Uterus (tissue), 4 donors: Measurements from ENCODE around the gene TSHZ2. TPM values are rescaled to one million over a fixed set of nuclear protein-coding genes. Genes with fewer than 3 reads are reported as not detected.
A peak's percentile ranks its signal among the peaks of the same experiment; 100 is the strongest.

Source experiments
- DNase-seq, 2 donors: peaks; one replicate each; pipeline ENCODE4 v3.0.0-alpha.2; 2019 to 2020
- H3K27ac ChIP-seq, 2 donors: fragments of 200-600 bp; sonication (generic); 1 replicate in 1 of 2; 2 replicates in 1 of 2; pipeline ENCODE4 v1.5.1; 2016 to 2018
- H3K27me3 ChIP-seq, 2 donors: fragments of 200-600 bp; sonication (generic); one replicate each; pipeline ENCODE4 v1.5.1; 2018 to 2019; ENCODE audit warnings: control low read depth in 1 of 2
- H3K36me3 ChIP-seq, 2 donors: fragments of 200-600 bp; sonication (generic); one replicate each; pipeline ENCODE4 v1.5.1; 2019; ENCODE audit warnings: control low read depth in 1 of 2
- H3K4me1 ChIP-seq, 2 donors: fragments of 200-600 bp; sonication (generic); one replicate each; pipeline ENCODE4 v1.5.1; 2018 to 2019; ENCODE audit warnings: control low read depth in 1 of 2
- H3K4me3 ChIP-seq, 2 donors: fragments of 200-600 bp; sonication (generic); 1 replicate in 1 of 2; 2 replicates in 1 of 2; pipeline ENCODE4 v1.5.1; 2018 to 2019; ENCODE audit warnings: mild to moderate bottlenecking in 1 of 2
- H3K9me3 ChIP-seq, 2 donors: fragments of 200-600 bp; sonication (generic); one replicate each; pipeline ENCODE4 v1.5.1; 2019; ENCODE audit warnings: control low read depth in 1 of 2
- CTCF ChIP-seq, 4 experiments: fragments of 200-600 bp in 2 of 4; fragments of 450-650 bp in 2 of 4; sonication (generic) in 2 of 4; IDR thresholded peaks; one replicate each; pipeline ENCODE4 v1.5.1; 2016 to 2019; ENCODE audit warnings: antibody characterized with exemption in 4 of 4, mild to moderate bottlenecking in 2 of 4, moderate library complexity in 1 of 4
- POLR2A ChIP-seq, 2 donors: fragments of 450-650 bp; IDR thresholded peaks; one replicate each; pipeline ENCODE4 v1.6.1; 2016; ENCODE audit warnings: antibody characterized with exemption in 2 of 2, mild to moderate bottlenecking in 1 of 2, moderate library complexity in 1 of 2
- intact Hi-C: fragments of 100-400 bp; cut with DNase I; formaldehyde crosslinking; loops from one replicate; pipeline ENCODE4 v1.15.1; 2023; ENCODE audit warnings: low total_unique reads
- total RNA-seq, 4 donors: library from RNA; depleted of rRNA in 3 of 4; stranded (reverse); fragments of >200 nt in 3 of 4; gene quantifications; one replicate each; pipeline versions ENCODE4 v1.1.0 to v1.2.4, GENCODE V29; 2014 to 2023
- donor health status: DM: yes; HTN: yes; CAD: no.

The TSHZ2 gene
- total RNA-seq, 4 donors from 2014 or later: 22.0 to 50.1 (median 33.1) TPM

- no peak for TF ChIP-seq POLR2A (IDR thresholded peaks at IDR 0.05)
- no peak for TF ChIP-seq CTCF (IDR thresholded peaks at IDR 0.05)
- DNase-seq: no peak
- intact Hi-C loops: no loop called here
- Histone ChIP-seq H3K9me3 (no peaks in the 10 kb centered on the region), H3K36me3 (no peaks in the 10 kb centered on the region), H3K4me1 (peaks cover 0 to 8% of the 10 kb centered on the region in 2 donors), H3K27ac (no peak overlapping the region), H3K27me3 (no peaks in the 10 kb centered on the region), H3K4me3 (no peak overlapping the region)
Observed at GRCh38 chr20:52996658-52997057, 24.5 kb downstream of the TSHZ2 start.

GRCh38 chr20:52998268-52998667 is 26.1 kb downstream of the TSHZ2 start:
- intact Hi-C loops: no loop called here
- no peaks in the 10 kb centered on the region for H3K9me3 ChIP-seq
- no peak for DNase-seq
- H3K4me1 ChIP-seq: peaks cover 0 to 8% of the 10 kb centered on the region in 2 donors
- no peak overlapping the region for H3K4me3 ChIP-seq
- no peaks in the 10 kb centered on the region for H3K27me3 ChIP-seq
- no peaks in the 10 kb centered on the region for H3K36me3 ChIP-seq
- TF ChIP-seq CTCF (IDR thresholded peaks at IDR 0.05): no peak
- TF ChIP-seq POLR2A (IDR thresholded peaks at IDR 0.05): no peak
- no peak overlapping the region for H3K27ac ChIP-seq

GRCh38 chr20:52999040-52999439 is 26.9 kb downstream of the TSHZ2 start:
- no peak for TF ChIP-seq POLR2A (IDR thresholded peaks at IDR 0.05)
- no peak for TF ChIP-seq CTCF (IDR thresholded peaks at IDR 0.05)
- intact Hi-C loops: no loop called here
- no peak overlapping the region for H3K4me3 ChIP-seq
- no peak for DNase-seq
- H3K4me1 ChIP-seq: no peaks in the 10 kb centered on the region
- no peaks in the 10 kb centered on the region for H3K36me3 ChIP-seq
- H3K27ac ChIP-seq: peak overlapping the region; percentile 27 to 79
- no peaks in the 10 kb centered on the region for H3K9me3 ChIP-seq
- H3K27me3 ChIP-seq: no peaks in the 10 kb centered on the region

GRCh38 chr20:53001498-53002301 is 29.5 kb downstream of the TSHZ2 start:
- Histone ChIP-seq H3K27me3 (no peaks in the 10 kb centered on the region), H3K36me3 (no peaks in the 10 kb centered on the region), H3K9me3 (no peaks in the 10 kb centered on the region), H3K4me3 (no peak overlapping the region), H3K4me1 (no peaks in the 10 kb centered on the region), H3K27ac (peak overlapping the region; percentile 42 to 79)
- DNase-seq: no peak
- intact Hi-C loops: no loop called here
- TF ChIP-seq CTCF (IDR thresholded peaks at IDR 0.05) (no peak), POLR2A (IDR thresholded peaks at IDR 0.05) (no peak)

GRCh38 chr20:53002786-53003185 is 30.6 kb downstream of the TSHZ2 start:
- no peaks in the 10 kb centered on the region for H3K9me3 ChIP-seq
- intact Hi-C loops: no loop called here
- no peak for DNase-seq
- H3K4me1 ChIP-seq: no peaks in the 10 kb centered on the region
- H3K4me3 ChIP-seq: no peak overlapping the region
- no peak for TF ChIP-seq CTCF (IDR thresholded peaks at IDR 0.05)
- no peak for TF ChIP-seq POLR2A (IDR thresholded peaks at IDR 0.05)
- H3K27me3 ChIP-seq: no peaks in the 10 kb centered on the region
- H3K36me3 ChIP-seq: no peaks in the 10 kb centered on the region
- H3K27ac ChIP-seq: peak overlapping the region; percentile 34 to 46
